Uterus (tissue), 2 donors: ENCODE measurements around the gene TOX3.

ENCODE experiments used
- CTCF ChIP-seq, 4 experiments: fragments of 200-600 bp in 2 of 4; fragments of 450-650 bp in 2 of 4; sonication (generic) in 2 of 4; IDR thresholded peaks; one replicate each; pipeline ENCODE4 v1.5.1; 2016 to 2019; ENCODE audit warnings: antibody characterized with exemption in 4 of 4, mild to moderate bottlenecking in 2 of 4, moderate library complexity in 1 of 4
- POLR2A ChIP-seq, 2 donors: fragments of 450-650 bp; IDR thresholded peaks; one replicate each; pipeline ENCODE4 v1.6.1; 2016; ENCODE audit warnings: antibody characterized with exemption in 2 of 2, mild to moderate bottlenecking in 1 of 2, moderate library complexity in 1 of 2

GRCh38 chr16:52497067-52497816 lies 49.7 kb downstream of the TOX3 start:
- TF ChIP-seq CTCF (IDR thresholded peaks at IDR 0.05) (no peak), POLR2A (IDR thresholded peaks at IDR 0.05) (no peak)
